K562 (cell line): Measurements from ENCODE around the gene LTBP1. TPM values are rescaled to one million over a fixed set of nuclear protein-coding genes. Genes with fewer than 3 reads are reported as not detected.

Experiments
- ATAC-seq: fragments of 200-7000 bp; cut with Tn5 transposase; 3 replicates; pipeline ENCODE4 v1.9.1; 2020; ENCODE audit warnings: moderate library complexity
- BruUV-seq: library from RNA; stranded (reverse); fragments of 400-500 nt; replicated peaks from 2 replicates; lab custom pipeline; 2021; lab: Mats Ljungman, UMichigan
- CTCF ChIA-PET: fragments of 300-600 bp; formaldehyde crosslinking; extraction: SDS; loops from one replicate; lab custom pipeline; 2021; ENCODE audit warnings: low intra/inter-chr PET ratio; lab: Yijun Ruan, JAX
- POLR2A ChIA-PET: fragments of 300-600, 350-650 bp; sonication (Branson Sonifier 250); formaldehyde crosslinking; extraction: SDS; loops from one replicate; lab custom pipeline; 2021; ENCODE audit warnings: antibody characterized with exemption, inconsistent platforms; lab: Yijun Ruan, JAX
- DNase-seq, 4 experiments: peaks; one replicate each; pipeline versions ENCODE4 v3.0.0 to v3.0.0-alpha.2; 2011 to 2018; ENCODE audit warnings: low spot score in 3 of 4, mixed read lengths in 3 of 4; ENCODE audit errors: extremely low read depth in 1 of 4
- FAIRE-seq: peaks from 2 replicates; lab custom pipeline; 2011; peaks lifted over from hg19 to GRCh38; lab: Jason Lieb, UNC
- H2AFZ ChIP-seq: 2 replicates; pipeline ENCODE4 v1.6.0; 2011; ENCODE audit warnings: low read depth, low read length, control low read depth, inconsistent platforms
- H3K27ac ChIP-seq: fragments of 200-600 bp; 3 replicates; pipeline ENCODE4 v1.8.0; 2011; ENCODE audit warnings: low read depth, mild to moderate bottlenecking, control low read depth, inconsistent platforms, low read length, moderate library complexity, mixed read lengths; ENCODE audit errors: extremely low read depth
- H3K27me3 ChIP-seq, 2 experiments: fragments of 300-600 bp in 1 of 2; 2 replicates in 1 of 2; 3 replicates in 1 of 2; pipeline versions ENCODE4 v1.6.0 to v1.8.0; 2011; ENCODE audit warnings: inconsistent platforms in 2 of 2, low read length in 2 of 2, mild to moderate bottlenecking in 1 of 2, mixed read lengths in 1 of 2, moderate library complexity in 1 of 2; ENCODE audit not compliant: control insufficient read depth in 2 of 2, insufficient read depth in 2 of 2
- H3K36me3 ChIP-seq: fragments of 300-600 bp; 3 replicates; pipeline ENCODE4 v1.8.0; 2011; ENCODE audit warnings: mild to moderate bottlenecking, low read length, inconsistent platforms; ENCODE audit not compliant: control insufficient read depth, insufficient read depth
- H3K4me1 ChIP-seq, 2 experiments: fragments of 200-600 bp in 1 of 2; replicated peaks in 1 of 2; 2 replicates in 1 of 2; 3 replicates in 1 of 2; pipeline versions ENCODE4 v1.5.1 to v1.8.0; 2011; ENCODE audit warnings: inconsistent platforms in 2 of 2, low read length in 2 of 2, mild to moderate bottlenecking in 1 of 2, mixed read lengths in 1 of 2, moderate library complexity in 1 of 2; ENCODE audit not compliant: control insufficient read depth in 2 of 2, insufficient read depth in 2 of 2
- H3K4me2 ChIP-seq: 2 replicates; pipeline ENCODE4 v1.6.1; 2011; ENCODE audit warnings: low read length, control low read depth, inconsistent platforms, mixed read lengths; ENCODE audit not compliant: insufficient read depth
- H3K4me3 ChIP-seq: fragments of 200-600 bp; sonication (generic), shearing (Covaris generic); 2 replicates; pipeline ENCODE4 v1.5.1; 2016; ENCODE audit warnings: control low read depth, inconsistent platforms
- H3K79me2 ChIP-seq: fragments of 200-600 bp; 3 replicates; pipeline ENCODE4 v1.8.0; 2011; ENCODE audit warnings: low read length, inconsistent platforms; ENCODE audit not compliant: control insufficient read depth, insufficient read depth
- H3K9ac ChIP-seq, 2 experiments: 2 replicates each; pipeline versions ENCODE4 v1.6.0 to v1.6.1; 2011; ENCODE audit warnings: low read depth in 2 of 2, low read length in 2 of 2, control low read depth in 1 of 2, inconsistent platforms in 1 of 2, mild to moderate bottlenecking in 1 of 2, mixed read lengths in 1 of 2; ENCODE audit not compliant: insufficient read depth in 1 of 2
- H3K9me1 ChIP-seq: one replicate; pipeline ENCODE4 v1.6.0; 2011; ENCODE audit warnings: inconsistent platforms, mild to moderate bottlenecking, low read length, moderate library complexity; ENCODE audit not compliant: control insufficient read depth, insufficient read depth
- H3K9me3 ChIP-seq: replicated peaks from 2 replicates; pipeline ENCODE4 v1.5.1; 2011; ENCODE audit warnings: low read depth, low read length, inconsistent platforms; ENCODE audit not compliant: control insufficient read depth, insufficient read depth
- H4K20me1 ChIP-seq: replicated peaks from 2 replicates; pipeline ENCODE4 v1.6.1; 2011; ENCODE audit warnings: low read length, inconsistent platforms, mixed read lengths; ENCODE audit not compliant: control insufficient read depth, insufficient read depth
- CLOCK ChIP-seq: fragments of 250-450 bp; sonication (Bioruptor Pico); IDR thresholded peaks from 2 replicates; pipeline ENCODE4 v1.4.0; 2020; ENCODE audit warnings: mild to moderate bottlenecking, moderate library complexity, borderline replicate concordance
- HBP1 ChIP-seq: fragments of 450-650 bp; formaldehyde crosslinking; IDR thresholded peaks from 2 replicates; pipeline ENCODE4 v1.4.0; 2022; ENCODE audit warnings: missing genetic modification characterization
- WGBS: fragments of 100-300 bp; shearing (Covaris generic); methylation state at CpG from one replicate; pipeline ENCODE4 v1.1.6; 2016; ENCODE audit warnings: low coverage, mixed read lengths; ENCODE audit not compliant: insufficient coverage; ENCODE audit errors: missing lambda C conversion rate; 5-methylcytosine and 5-hydroxymethylcytosine counted together
- in situ Hi-C: fragments of 300-500 bp; cut with MboI; formaldehyde crosslinking; loops from 4 replicates; pipeline ENCODE4 v1.15.0; 2018; ENCODE audit warnings: inconsistent platforms, mixed read lengths
- intact Hi-C: fragments of 100-400 bp; cut with micrococcal nuclease; formaldehyde crosslinking; loops from 2 replicates; pipeline ENCODE4 v1.14.2; 2022
- polyA plus RNA-seq, 8 experiments: library from polyadenylated mRNA; depleted of rRNA in 4 of 8; stranded (reverse) in 5 of 8; unstranded in 3 of 8; fragments of >200 nt; fragmentation: Nextera tagmentation in 2 of 8; fragmentation: Illumina TruSeq in 1 of 8; extraction: Ambion mirVana in 2 of 8; extraction: Trizol in 1 of 8; gene quantifications; 2 replicates each; pipeline versions ENCODE4 v1.2.1 to v1.2.3, GENCODE V29; 2011 to 2014; ENCODE audit warnings: inconsistent platforms in 1 of 8, missing spikeins in 1 of 8
- total RNA-seq, 7 experiments: library from RNA; depleted of rRNA in 6 of 7; stranded (reverse); fragments of >200 nt in 6 of 7; fragmentation: Illumina TruSeq in 2 of 7; extraction: Trizol in 2 of 7; gene quantifications; 2 replicates each; pipeline versions ENCODE4 v1.2.1 to v1.2.3, GENCODE V29; 2011 to 2021; ENCODE audit warnings: low replicate concordance in 1 of 7

The LTBP1 gene
- total and polyA plus RNA-seq, 9 of the 15 experiments (the other 6 are each of a cell fraction or from before 2014, with no cell fraction given) = 3.6 to 16.4 (median 8.5) TPM

GRCh38 chr2:33134086-33134771 is 187.5 kb downstream of the LTBP1 start:
- CTCF ChIA-PET = no interaction called here
- in situ Hi-C loops = no loop called here
- Histone ChIP-seq H2AFZ (no peak overlapping the region; the same call in 1 of the 2 replicates), H3K27ac (no peak overlapping the region), H3K9me1 (no peaks in the 10 kb centered on the region), H3K9me3 (no peaks in the 10 kb centered on the region), H4K20me1 (no peaks in the 10 kb centered on the region), H3K9ac (0 out of 4 replicates have a peak overlapping the region, but pooled peaks of 1 of the 2 experiments have one; percentile 6), H3K27me3 (no peaks in the 10 kb centered on the region; a peak in 1 of 5 replicates), H3K4me2 (0 out of 2 replicates have a peak overlapping the region, but pooled peaks have one; percentile 43), H3K36me3 (no peaks in the 10 kb centered on the region), H3K4me1 (peaks cover 0 to 21% of the 10 kb centered on the region in 2 experiments; a peak in 4 of 5 replicates), H3K4me3 (no peak overlapping the region), H3K79me2 (no peaks in the 10 kb centered on the region)
- DNase-seq (peak in 2 of 4 experiments; percentile 11 to 19), ATAC-seq (peak; percentile 49), FAIRE-seq (peak; percentile 32)
- intact Hi-C loops = loop anchor here (10.0 kb wide), 1 partner anchor 241 kb away; no protein-coding TSS in a partner anchor
- POLR2A ChIA-PET = interaction anchor here (0.9 to 1.5 kb wide), 2 partner anchors 9 to 17 kb away, joined by 5 to 6 read pairs; no protein-coding TSS in a partner anchor
- BruUV-seq = no TSS peak
- TF ChIP-seq CLOCK (CRISPR knock-in tag) (no peak), HBP1 (CRISPR knock-in tag) (0 out of 2 replicates have a peak, but pooled peaks have one; percentile 10)
- 37% methylated on average over 13 of the region's 14 CpGs for WGBS
